ENCODE results near the gene ANKS1B.

The ANKS1B gene

DNA sequence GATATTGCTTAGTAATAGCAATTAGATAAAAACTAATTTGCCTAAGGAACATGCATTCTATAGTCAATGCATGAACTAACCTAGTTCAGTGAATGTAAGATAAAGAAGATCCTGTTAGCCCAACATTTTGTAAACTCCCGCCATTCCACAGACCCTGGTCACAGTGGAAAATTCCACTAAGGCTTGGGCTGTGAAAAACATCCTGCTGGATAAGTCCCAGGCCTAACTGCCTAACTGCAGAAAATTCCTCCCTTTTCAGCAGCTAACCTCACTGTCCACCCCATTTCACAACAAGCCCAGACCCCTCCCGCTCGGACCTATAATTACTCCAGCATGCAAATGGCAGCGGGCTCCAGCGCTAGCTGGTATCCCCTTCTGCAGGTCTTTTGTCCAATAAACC, 435.1 kb downstream of the ANKS1B start (continued):
- TF ChIP-seq, protein P1, sequence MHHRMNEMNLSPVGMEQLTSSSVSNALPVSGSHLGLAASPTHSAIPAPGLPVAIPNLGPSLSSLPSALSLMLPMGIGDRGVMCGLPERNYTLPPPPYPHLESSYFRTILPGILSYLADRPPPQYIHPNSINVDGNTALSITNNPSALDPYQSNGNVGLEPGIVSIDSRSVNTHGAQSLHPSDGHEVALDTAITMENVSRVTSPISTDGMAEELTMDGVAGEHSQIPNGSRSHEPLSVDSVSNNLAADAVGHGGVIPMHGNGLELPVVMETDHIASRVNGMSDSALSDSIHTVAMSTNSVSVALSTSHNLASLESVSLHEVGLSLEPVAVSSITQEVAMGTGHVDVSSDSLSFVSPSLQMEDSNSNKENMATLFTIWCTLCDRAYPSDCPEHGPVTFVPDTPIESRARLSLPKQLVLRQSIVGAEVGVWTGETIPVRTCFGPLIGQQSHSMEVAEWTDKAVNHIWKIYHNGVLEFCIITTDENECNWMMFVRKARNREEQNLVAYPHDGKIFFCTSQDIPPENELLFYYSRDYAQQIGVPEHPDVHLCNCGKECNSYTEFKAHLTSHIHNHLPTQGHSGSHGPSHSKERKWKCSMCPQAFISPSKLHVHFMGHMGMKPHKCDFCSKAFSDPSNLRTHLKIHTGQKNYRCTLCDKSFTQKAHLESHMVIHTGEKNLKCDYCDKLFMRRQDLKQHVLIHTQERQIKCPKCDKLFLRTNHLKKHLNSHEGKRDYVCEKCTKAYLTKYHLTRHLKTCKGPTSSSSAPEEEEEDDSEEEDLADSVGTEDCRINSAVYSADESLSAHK (tag by site-specific recombination; IDR thresholded peaks at IDR 0.05): no peak
- no peak for TF ChIP-seq ZNF354C (tag by site-specific recombination; IDR thresholded peaks at IDR 0.05; ENCODE audit: borderline replicate concordance, low read depth)
- TF ChIP-seq ZFHX2 (tag by site-specific recombination; conservative IDR thresholded peaks at IDR 0.05): no peak
- TF ChIP-seq CTCF (tag by site-specific recombination; IDR thresholded peaks at IDR 0.05): no peak

DNA sequence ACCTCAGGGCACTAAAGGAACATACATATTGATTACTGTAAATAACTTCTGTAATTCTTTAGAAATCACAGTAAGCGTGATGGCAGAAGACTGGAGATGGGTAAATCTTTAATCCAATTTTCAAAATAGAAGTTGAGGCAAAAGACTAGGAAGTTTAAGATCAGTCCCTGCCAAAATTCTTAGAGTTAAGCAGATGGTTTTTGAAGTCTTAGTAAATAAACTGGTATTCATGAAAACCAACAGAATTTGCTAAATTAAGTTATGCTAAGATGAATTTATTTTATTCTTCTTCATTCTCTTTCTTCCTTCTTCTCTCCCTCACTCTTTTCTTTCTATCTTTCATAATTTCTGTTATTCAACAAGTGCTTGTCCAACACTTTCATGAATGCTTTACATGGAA, 435.5 kb downstream of the ANKS1B start:
- TF ChIP-seq PRDM2 (tag by site-specific recombination; IDR thresholded peaks at IDR 0.05; ENCODE audit: borderline replicate concordance) (no peak), ZNF211 (tag by site-specific recombination; IDR thresholded peaks at IDR 0.05; ENCODE audit: low read depth) (no peak), ZNF600 (tag by site-specific recombination; IDR thresholded peaks at IDR 0.05) (no peak)
- Histone ChIP-seq H3K4me1 (ENCODE audit: control insufficient read depth, insufficient read depth, low read length) (no peaks in the 10 kb centered on the region), H3K27ac (ENCODE audit: extremely low read depth, low read depth, low read length) (no peak overlapping the region), H3K4me3 (ENCODE audit: low read depth, low read length) (no peak overlapping the region), H3K36me3 (ENCODE audit: control insufficient read depth in 2 of 2, insufficient read depth in 1 of 2, low read length in 2 of 2) (no peaks in the 10 kb centered on the region), H3K9me3 (ENCODE audit: control insufficient read depth, insufficient read depth, low read depth, low read length) (no peaks in the 10 kb centered on the region)
- ChIA-PET CTCF (no interaction called here), POLR2A (no interaction called here)

GRCh38 chr12:99544457-99544856, 440.3 kb downstream of the ANKS1B start:
- H3K36me3 ChIP-seq (ENCODE audit: control insufficient read depth in 2 of 2, insufficient read depth in 1 of 2, low read length in 2 of 2): no peaks in the 10 kb centered on the region
- no peak overlapping the region for H3K27ac ChIP-seq (ENCODE audit: extremely low read depth, low read depth, low read length)
- no peaks in the 10 kb centered on the region for H3K4me1 ChIP-seq (ENCODE audit: control insufficient read depth, insufficient read depth, low read length)
- ChIA-PET CTCF (no interaction called here), POLR2A (no interaction called here)
- H3K9me3 ChIP-seq (ENCODE audit: control insufficient read depth, insufficient read depth, low read depth, low read length): no peaks in the 10 kb centered on the region
- H3K4me3 ChIP-seq (ENCODE audit: low read depth, low read length): no peak overlapping the region
- TF ChIP-seq ZNF266 (tag by site-specific recombination; IDR thresholded peaks at IDR 0.05; ENCODE audit: low read depth): no peak
- no peak for TF ChIP-seq ZNF239 (tag by site-specific recombination; IDR thresholded peaks at IDR 0.05)
- TF ChIP-seq ZNF354C (tag by site-specific recombination; IDR thresholded peaks at IDR 0.05; ENCODE audit: borderline replicate concordance, low read depth): no peak
- TF ChIP-seq KLF10 (tag by site-specific recombination; IDR thresholded peaks at IDR 0.05): no peak
- no peak for TF ChIP-seq ZNF26 (tag by site-specific recombination; IDR thresholded peaks at IDR 0.05)
- TF ChIP-seq ZNF473 (tag by site-specific recombination; IDR thresholded peaks at IDR 0.05): no peak
- TF ChIP-seq ZBTB21 (tag by site-specific recombination; IDR thresholded peaks at IDR 0.05): no peak
- TF ChIP-seq ZBTB7A (tag by site-specific recombination; IDR thresholded peaks at IDR 0.05; ENCODE audit: low read depth): no peak
- no peak for TF ChIP-seq ZNF692 (tag by site-specific recombination; IDR thresholded peaks at IDR 0.05)
- no peak for TF ChIP-seq ZNF580 (tag by site-specific recombination; IDR thresholded peaks at IDR 0.05)
- TF ChIP-seq CTCF (tag by site-specific recombination; IDR thresholded peaks at IDR 0.05): no peak
- TF ChIP-seq ZNF529 (tag by site-specific recombination; IDR thresholded peaks at IDR 0.05; ENCODE audit: insufficient replicate concordance): no peak

Data from HEK293 (cell line).